ENCODE results near the gene NEO1.

The NEO1 gene

GRCh38 chr15:73226093-73226814, 174.0 kb downstream of the NEO1 start:
- no peak for DNase-seq

GRCh38 chr15:73227433-73228056, 175.3 kb downstream of the NEO1 start:
- DNase-seq, result no peak

- no peak for DNase-seq
These were observed 175.9 kb downstream of the NEO1 start for GRCh38 chr15:73228128-73228646.

- no peak for DNase-seq
These were observed 179.6 kb downstream of the NEO1 start for GRCh38 chr15:73231661-73232419.

GRCh38 chr15:73232776-73233175, 180.5 kb downstream of the NEO1 start:
- no peak for DNase-seq

GRCh38 chr15:73233623-73234022, 181.4 kb downstream of the NEO1 start:
- DNase-seq, result no peak

GRCh38 chr15:73237910-73238309, 185.6 kb downstream of the NEO1 start:
- no peak for DNase-seq

- no peak for DNase-seq
These were observed 187.4 kb downstream of the NEO1 start for GRCh38 chr15:73239564-73240215.

- DNase-seq, result peak; percentile 50 to 61
These were observed 188.7 kb downstream of the NEO1 start for GRCh38 chr15:73240866-73241499.

- DNase-seq, result no peak
These were observed 192.1 kb downstream of the NEO1 start for GRCh38 chr15:73244333-73244732.

GRCh38 chr15:73246439-73246838, 194.2 kb downstream of the NEO1 start:
- no peak for DNase-seq

GRCh38 chr15:73246898-73247297, 194.6 kb downstream of the NEO1 start:
- no peak for DNase-seq

- DNase-seq, result no peak
These were observed 195.1 kb downstream of the NEO1 start for GRCh38 chr15:73247331-73247730.

GRCh38 chr15:73249499-73249898, 197.2 kb downstream of the NEO1 start:
- no peak for DNase-seq

- DNase-seq, result no peak
These were observed 202.3 kb downstream of the NEO1 start for GRCh38 chr15:73254598-73254997.

- DNase-seq, result no peak
These were observed 206.2 kb downstream of the NEO1 start for GRCh38 chr15:73258271-73259108.

GRCh38 chr15:73264881-73265280, 212.6 kb downstream of the NEO1 start:
- DNase-seq, result no peak

GRCh38 chr15:73265536-73266153, 213.4 kb downstream of the NEO1 start:
- DNase-seq, result peak; percentile 34 to 41

- DNase-seq, result no peak
These were observed 216.2 kb downstream of the NEO1 start for GRCh38 chr15:73268457-73268856.

GRCh38 chr15:73270366-73271097, 218.3 kb downstream of the NEO1 start:
- DNase-seq, result no peak

All from Kasumi-1 (cell line).